Activated naive CD4-positive, alpha-beta T cell treated with Interleukin-2 at 50 U/mL for 16 hours (primary cell): ENCODE results near the gene RNPEP.
"Not testable (repeated sequence)": the region's sequence is repeated elsewhere in the genome, so short reads cannot be mapped to it uniquely, and the experiment has no call there.

Experiments used
- DNase-seq: peaks from one replicate; pipeline ENCODE4 v3.0.0-alpha.2; 2020

Gene RNPEP

DNA sequence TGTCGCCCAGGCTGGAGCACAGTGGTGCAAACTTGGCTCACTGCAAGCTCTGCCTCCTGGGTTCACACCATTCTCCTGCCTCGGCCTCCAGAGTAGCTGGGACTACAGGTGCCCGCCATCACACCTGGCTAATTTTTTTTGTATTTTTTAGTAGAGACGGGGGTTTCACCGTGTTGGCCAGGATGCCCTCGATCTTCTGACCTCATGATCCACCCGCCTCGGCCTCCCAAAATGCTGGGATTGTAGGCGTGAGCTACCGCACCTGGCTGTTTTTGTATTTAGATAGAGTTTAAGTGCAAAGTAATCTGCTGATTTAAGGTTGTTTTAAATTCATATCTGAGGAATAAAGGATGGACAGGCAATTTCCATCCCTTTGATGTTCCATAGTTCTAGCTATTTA lies 20.1 kb upstream of the RNPEP start:
- DNase-seq: not testable (repeated sequence)

DNA sequence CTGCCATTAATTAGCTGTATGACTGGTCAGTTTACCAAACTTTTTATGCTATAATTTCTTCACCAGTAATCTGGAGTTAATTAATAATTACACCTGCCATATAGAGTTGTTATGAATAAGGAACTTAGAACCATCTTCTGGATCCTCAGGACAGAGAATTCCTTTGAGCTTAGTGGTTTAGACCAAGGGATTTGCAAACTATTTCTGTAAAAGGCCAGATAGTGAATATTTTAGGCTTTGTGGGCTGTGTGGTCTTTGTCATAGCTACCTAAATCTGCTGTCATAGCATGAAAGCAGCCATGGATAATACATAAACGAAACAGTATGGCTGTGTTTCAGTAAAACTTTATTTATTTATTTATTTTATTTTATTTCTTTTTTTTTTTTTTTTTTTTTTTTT lies 18.2 kb upstream of the RNPEP start:
- DNase-seq: no peak

- no peak for DNase-seq
These were observed 16.3 kb upstream of the RNPEP start for GRCh38 chr1:201966171-201966570.

DNA sequence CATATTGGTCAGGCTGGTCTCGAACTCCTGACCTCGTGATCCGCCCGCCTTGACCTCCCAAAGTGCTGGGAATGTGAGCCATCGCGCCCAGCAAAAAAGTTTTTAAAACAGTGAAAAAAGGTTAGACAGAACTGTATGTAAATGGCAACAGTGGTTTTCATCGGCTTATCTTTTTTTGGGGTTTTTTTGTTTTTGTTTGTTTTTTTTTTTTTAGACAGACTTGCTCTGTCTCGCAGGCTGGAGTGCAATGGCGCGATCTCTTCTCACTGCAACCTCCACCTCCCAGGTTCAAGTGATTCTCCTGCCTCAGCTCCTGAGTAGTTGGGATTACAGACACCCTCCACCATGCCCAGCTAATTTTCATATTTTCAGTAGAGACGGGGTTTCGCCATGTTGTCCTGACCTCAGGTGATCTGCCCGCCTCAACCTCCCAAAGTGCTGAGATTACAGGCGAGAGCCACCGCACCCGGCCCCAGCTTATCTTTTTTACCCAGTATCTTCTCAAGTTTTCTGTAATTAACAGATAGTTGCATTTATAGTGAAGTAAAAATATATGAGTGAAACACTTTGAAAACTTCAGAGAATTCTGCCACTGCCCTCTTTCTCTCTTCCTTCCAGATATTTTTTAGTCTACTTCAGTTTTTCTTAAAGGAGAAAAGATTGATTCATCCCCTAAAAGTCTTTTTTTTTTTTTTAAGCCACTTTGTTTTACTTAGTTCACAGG lies 14.1 kb upstream of the RNPEP start:
- no peak for DNase-seq

- DNase-seq: no peak
These were observed 11.9 kb upstream of the RNPEP start for GRCh38 chr1:201970334-201971159.

DNA sequence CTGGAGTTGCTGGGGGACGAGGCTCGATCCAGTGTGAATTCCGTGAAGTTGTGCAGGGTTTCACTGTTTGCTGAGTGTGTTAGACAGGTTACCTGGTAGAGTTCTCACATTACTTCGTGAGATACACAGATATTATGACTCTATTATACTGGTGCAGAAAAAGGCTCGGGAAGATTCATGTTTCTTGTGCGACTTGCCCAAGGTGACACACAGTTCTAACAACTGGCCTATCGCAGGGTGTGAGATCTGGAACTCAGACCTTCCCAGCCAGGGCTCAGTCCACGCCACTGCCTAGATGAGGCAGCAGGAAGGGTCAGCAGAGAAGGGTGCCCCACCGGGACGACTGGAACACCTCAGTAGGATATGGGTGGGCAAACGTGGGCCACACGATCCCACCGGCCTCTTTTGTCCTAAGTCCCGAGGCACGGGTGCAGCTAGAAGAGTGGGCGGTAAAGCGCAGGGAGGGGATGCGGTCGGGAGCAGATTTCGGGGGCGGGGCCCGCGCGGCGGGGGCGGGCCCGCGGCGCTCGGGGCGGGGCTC lies 296 bp upstream of the RNPEP start:
- DNase-seq: peak; percentile 73

DNA sequence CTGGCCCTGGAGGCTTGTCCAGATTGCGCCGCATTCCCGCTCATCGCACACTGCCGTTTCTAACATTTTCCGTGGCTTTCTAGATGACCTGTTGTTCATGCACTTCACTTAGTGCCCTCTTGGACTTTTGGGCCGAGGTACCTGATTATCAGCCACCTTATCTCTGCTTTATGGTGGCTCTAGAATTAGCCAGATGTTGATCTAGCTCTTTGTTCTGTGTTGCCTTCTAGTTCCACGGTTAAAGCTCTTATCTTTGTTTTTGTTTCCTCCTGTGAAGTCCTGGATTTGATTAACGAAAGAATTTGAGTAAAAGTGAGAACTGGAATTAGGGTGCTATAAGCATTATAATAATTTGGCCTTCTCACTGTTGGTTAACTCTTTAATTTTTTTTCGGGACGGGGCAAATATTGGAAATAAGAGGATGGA lies 945 bp downstream of the RNPEP start:
- no peak for DNase-seq

DNA sequence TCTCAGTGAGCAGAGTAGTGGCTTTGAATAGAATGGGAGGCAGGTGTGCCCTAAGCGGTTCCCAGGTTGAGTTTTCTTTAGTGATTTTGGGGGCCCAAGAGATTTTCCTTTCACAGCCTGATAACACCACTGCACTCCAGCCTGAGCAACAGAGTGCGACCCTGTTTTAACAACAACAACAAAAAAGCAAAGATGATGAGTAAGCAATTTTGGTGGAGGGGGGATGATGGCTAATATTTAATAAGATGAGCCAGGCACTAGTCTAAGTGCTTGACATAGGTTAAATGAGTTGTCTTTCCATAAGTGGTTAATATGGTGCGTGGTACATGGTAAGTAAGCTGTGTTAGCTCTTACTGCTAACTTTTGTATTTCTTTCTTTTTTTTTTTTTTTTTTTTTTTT lies 2.0 kb downstream of the RNPEP start:
- no peak for DNase-seq

- DNase-seq: no peak
These were observed 2.9 kb downstream of the RNPEP start for GRCh38 chr1:201985355-201985754.

DNA sequence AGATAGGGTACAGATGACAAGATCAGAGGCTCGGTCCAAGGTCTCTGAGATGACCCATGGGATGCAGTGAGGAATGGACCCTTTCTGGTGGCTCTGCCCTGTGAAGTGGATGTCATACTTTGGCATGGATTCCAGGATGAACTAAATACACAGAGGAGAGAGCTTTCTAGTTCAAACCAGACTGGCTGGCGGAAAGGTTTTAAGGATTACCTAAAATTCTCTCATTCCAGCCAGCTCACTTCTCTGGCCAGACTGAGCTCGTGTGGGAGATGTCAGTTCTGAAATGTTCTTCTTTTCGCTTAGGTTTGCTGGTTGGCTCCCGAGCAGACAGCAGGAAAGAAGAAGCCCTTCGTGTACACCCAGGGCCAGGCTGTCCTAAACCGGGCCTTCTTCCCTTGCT lies 6.2 kb downstream of the RNPEP start:
- no peak for DNase-seq

- no peak for DNase-seq
These were observed 7.1 kb downstream of the RNPEP start for GRCh38 chr1:201989354-201990128.

- DNase-seq: no peak
These were observed 8.0 kb downstream of the RNPEP start for GRCh38 chr1:201990427-201990826.

GRCh38 chr1:201999625-202000238 lies 17.3 kb downstream of the RNPEP start:
- DNase-seq: peak; percentile 5

DNA sequence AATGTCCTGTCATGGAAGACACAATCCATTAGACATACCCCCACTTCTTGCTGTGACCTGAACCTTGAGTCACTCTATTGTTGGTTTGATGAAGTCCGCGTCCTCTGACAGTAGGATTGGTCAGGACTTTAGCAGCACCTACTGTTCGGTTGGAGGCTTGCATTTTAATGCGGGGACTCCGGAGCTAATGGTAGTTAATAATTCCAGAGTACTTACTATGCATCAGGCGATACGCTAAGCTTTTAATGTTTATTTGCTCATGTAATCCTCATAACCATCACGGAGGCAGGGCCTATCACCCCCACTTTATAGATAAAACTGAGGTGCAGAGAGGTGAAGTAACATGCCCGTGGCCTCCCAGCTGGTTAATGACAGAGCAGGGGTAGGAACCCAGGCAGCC lies 20.1 kb downstream of the RNPEP start:
- DNase-seq: no peak

DNA sequence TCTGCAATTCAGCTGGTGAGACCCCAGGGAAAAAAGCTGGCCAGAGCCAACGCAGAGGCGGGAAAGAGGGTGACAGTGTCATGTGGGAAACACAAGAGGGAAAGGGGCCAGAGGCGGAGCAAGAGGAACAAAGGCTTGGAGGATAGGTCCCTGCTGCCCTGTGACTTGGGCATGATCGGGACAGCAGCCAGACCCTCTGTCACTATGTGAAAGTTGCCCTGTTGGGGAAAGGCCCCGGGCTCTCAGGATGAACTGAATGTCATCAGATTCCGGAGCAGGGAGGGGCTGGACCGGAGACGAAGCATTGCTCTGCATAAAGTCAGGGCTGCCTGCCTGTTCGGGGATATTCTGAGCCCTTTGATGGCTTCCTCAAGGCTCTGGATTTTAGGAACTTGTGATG lies 22.3 kb downstream of the RNPEP start:
- DNase-seq: no peak

DNA sequence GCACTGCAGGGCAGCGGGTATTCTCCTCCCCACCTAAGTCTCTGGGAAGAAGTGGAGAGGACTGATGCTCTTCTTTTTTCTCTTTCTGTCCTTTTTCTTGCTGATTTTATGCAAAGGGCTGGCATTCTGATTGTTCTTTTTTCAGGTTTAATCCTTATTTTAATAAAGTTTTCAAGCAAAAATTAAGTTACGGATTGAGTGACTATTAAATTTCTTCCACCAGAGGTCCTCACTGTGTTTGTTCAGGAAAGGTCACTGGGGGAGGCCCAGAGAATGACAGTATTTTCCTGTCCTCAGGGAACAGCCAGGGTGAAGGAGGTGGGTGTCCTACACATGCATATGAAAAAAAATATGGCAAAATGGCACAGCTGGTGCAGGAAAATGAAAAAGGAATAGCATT lies 23.5 kb downstream of the RNPEP start:
- DNase-seq: no peak

DNA sequence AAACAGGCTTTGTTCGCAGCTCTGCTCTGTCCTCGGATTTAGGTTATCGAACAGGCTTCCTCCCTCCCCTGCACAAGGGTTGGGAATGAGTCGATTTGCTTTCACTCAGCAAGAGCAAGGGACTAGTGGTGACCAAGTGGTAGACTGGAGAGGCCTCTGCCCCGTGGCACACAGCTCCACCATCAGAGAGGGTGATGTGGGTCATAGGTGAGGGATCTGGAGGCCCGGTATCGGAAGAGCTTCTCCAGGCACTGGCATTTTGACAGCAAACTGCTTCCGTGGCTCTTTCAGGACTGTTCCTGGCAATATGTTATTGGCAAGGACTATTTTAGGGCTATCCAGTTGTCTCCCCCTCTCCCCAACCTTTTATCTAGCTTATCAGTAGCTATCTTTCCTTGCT lies 24.9 kb downstream of the RNPEP start:
- no peak for DNase-seq

DNA sequence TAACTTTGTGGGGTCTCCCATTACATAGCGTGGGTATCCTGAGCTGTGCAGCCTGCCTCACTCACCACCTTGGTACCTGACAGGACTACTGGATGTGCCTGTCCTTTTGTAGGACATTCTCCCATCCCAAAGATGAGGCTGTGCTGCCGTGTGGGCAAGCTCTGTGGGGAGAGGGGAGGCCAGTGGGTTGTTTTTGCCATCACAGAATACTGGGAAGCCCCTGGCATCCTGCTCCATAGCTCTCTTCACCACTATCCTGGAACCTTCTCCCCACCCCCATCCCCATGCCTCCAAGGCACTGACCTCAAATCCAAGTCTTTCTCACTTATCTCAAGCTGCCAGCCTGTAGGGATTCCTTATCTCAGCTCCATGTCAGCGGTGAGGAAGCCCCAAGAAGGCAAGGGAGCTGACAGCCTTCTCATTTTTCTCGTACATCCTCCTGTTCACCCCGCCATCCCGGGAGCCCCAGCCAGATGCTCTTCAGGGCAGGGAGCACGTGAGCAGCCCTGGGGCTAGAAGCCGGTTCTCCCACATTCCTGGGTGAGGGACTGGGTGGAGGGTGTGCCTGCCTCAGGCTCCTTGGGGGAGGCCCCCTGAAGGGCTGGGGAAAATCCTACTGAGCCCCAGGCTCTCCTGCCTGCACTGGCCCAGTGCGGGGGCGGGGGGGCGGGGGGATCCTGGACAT lies 25.5 kb downstream of the RNPEP start:
- DNase-seq: no peak

- peak; percentile 59 for DNase-seq
These were observed 27.1 kb downstream of the RNPEP start for GRCh38 chr1:202009326-202010179.

- no peak for DNase-seq
These were observed 27.9 kb downstream of the RNPEP start, which contains the start of gene ELF3 for GRCh38 chr1:202010180-202011015. Gene ELF3, plus strand, starts transcription at chr1:202010587. Its CDS starts 550 bp downstream, at chr1:202011137.
